GM23248 (cell line): ENCODE results near the gene ICOS.
"Not testable (repeated sequence)": the region's sequence is repeated elsewhere in the genome, so short reads cannot be mapped to it uniquely, and the experiment has no call there.

Source experiments
- EZH2 ChIP-seq: fragments of 200-600 bp; sonication (generic); IDR thresholded peaks from 2 replicates; pipeline ENCODE4 v1.6.1; 2018; ENCODE audit warnings: antibody characterized with exemption, mild to moderate bottlenecking; ENCODE audit not compliant: insufficient read depth, poor library complexity, severe bottlenecking
- EZH2phosphoT487 ChIP-seq: fragments of 200-600 bp; sonication (generic); IDR thresholded peaks from 2 replicates; pipeline ENCODE4 v1.6.1; 2018; ENCODE audit warnings: antibody characterized with exemption, moderate library complexity, mild to moderate bottlenecking, low read depth; ENCODE audit not compliant: insufficient read depth

DNA sequence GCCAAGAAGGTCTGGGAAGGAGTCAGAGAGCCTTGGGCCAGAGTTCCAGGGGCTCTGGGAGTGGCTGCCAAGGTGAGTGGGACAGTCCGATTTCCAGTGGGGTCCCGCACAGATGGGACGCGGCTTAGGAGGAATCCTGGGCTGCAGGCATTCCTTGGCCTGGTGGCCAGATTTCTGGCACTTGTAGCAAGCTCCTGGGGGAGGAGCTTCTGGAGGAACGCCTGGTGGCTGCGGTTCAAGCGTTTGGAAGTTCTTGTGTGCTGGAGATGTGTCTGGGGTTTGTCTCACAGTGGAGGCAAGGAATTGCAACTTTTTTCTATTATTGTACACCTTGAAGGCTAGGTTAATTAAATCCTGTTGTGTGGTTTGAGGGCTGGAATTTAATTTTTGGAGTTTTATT lies 28.6 kb downstream of the ICOS start:
- TF ChIP-seq EZH2, EZH2phosphoT487: not testable (repeated sequence)
